Measurements from ENCODE around the gene HNRNPUL1. TPM values are rescaled to one million over a fixed set of nuclear protein-coding genes. Genes with fewer than 3 reads are reported as not detected.
A peak's percentile ranks its signal among the peaks of the same experiment; 100 is the strongest.

Gene HNRNPUL1
- total and polyA plus RNA-seq, 2 donors (not counting 1 experiment from before 2014, with no cell fraction given): 60.7 to 273 TPM

- Histone ChIP-seq H3K79me2 (ENCODE audit: control insufficient read depth, insufficient read depth, low read length) (no peaks in the 10 kb centered on the region), H3K9ac (ENCODE audit: low read length) (no peak overlapping the region), H3K4me1 (ENCODE audit: control insufficient read depth in 2 of 2, insufficient read depth in 2 of 2, low read length in 2 of 2) (peaks cover 8 to 15% of the 10 kb centered on the region in 2 donors), H2AFZ (ENCODE audit: insufficient read depth, low read depth, low read length, poor library complexity, severe bottlenecking) (peak overlapping the region; percentile 50), H3K27ac (ENCODE audit: low read length in 2 of 2) (no peak overlapping the region), H3K4me3 (ENCODE audit: control extremely low read depth in 1 of 5, extremely low read depth in 1 of 5, insufficient read depth in 1 of 5, low read depth in 2 of 5, low read length in 4 of 5) (no peak overlapping the region), H4K20me1 (ENCODE audit: control insufficient read depth, insufficient read depth, low read length, poor library complexity, severe bottlenecking) (no peaks in the 10 kb centered on the region), H3K36me3 (replicated peaks in 1 of 2; ENCODE audit: control extremely low read depth in 1 of 2, control insufficient read depth in 1 of 2, extremely low read depth in 1 of 2, insufficient read depth in 2 of 2, low read length in 1 of 2) (no peaks in the 10 kb centered on the region), H3K27me3 (replicated peaks in 1 of 4; ENCODE audit: control extremely low read depth in 1 of 4, control insufficient read depth in 3 of 4, insufficient read depth in 4 of 4, low read length in 3 of 4) (peaks cover 0 to 39% (median 21%) of the 10 kb centered on the region in 4 experiments), H3K4me2 (replicated peaks; ENCODE audit: low read depth, low read length, poor library complexity, severe bottlenecking) (peak overlapping the region; percentile 73), H3K9me3 (ENCODE audit: control extremely low read depth in 1 of 3, control insufficient read depth in 2 of 3, insufficient read depth in 1 of 3, low read length in 2 of 3) (peaks cover 0 to 4% (median 0%) of the 10 kb centered on the region in 3 donors)
- peaks cover 10% of the 10 kb centered on the region for H3K4me1 Mint-ChIP-seq
- H3K9me3 Mint-ChIP-seq (ENCODE audit: insufficient read depth): no peaks in the 10 kb centered on the region
- peak overlapping the region; percentile 51 for H3K4me3 Mint-ChIP-seq
- POLR2A ChIA-PET: interaction anchor here (0.6 kb wide), 1 partner anchor 871 kb away, joined by 6 read pairs; no protein-coding TSS in a partner anchor
- H3K27me3 Mint-ChIP-seq: peaks cover 61% of the 10 kb centered on the region
- ATAC-seq (ENCODE audit: low read depth): no peak
- TF ChIP-seq, protein P1, sequence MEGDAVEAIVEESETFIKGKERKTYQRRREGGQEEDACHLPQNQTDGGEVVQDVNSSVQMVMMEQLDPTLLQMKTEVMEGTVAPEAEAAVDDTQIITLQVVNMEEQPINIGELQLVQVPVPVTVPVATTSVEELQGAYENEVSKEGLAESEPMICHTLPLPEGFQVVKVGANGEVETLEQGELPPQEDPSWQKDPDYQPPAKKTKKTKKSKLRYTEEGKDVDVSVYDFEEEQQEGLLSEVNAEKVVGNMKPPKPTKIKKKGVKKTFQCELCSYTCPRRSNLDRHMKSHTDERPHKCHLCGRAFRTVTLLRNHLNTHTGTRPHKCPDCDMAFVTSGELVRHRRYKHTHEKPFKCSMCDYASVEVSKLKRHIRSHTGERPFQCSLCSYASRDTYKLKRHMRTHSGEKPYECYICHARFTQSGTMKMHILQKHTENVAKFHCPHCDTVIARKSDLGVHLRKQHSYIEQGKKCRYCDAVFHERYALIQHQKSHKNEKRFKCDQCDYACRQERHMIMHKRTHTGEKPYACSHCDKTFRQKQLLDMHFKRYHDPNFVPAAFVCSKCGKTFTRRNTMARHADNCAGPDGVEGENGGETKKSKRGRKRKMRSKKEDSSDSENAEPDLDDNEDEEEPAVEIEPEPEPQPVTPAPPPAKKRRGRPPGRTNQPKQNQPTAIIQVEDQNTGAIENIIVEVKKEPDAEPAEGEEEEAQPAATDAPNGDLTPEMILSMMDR (IDR thresholded peaks at IDR 0.05): no peak
- no peak for TF ChIP-seq EZH2 (IDR thresholded peaks at IDR 0.05; ENCODE audit: borderline replicate concordance, insufficient read depth, low read depth, low read length, poor library complexity, severe bottlenecking)
- CTCF ChIA-PET: no interaction called here
- 74% methylated on average over 21 of the region's 29 CpGs for WGBS (ENCODE audit: insufficient coverage)
- DNase-seq: no peak
- intact Hi-C loops (cut with micrococcal nuclease): no loop called here
- no peak overlapping the region for H3K27ac Mint-ChIP-seq
These were observed 38.7 kb upstream of the HNRNPUL1 start for GRCh38 chr19:41225238-41226052.

Measured in B cell (primary cell).